ENCODE results near the gene AKAP13.

The AKAP13 gene

DNA sequence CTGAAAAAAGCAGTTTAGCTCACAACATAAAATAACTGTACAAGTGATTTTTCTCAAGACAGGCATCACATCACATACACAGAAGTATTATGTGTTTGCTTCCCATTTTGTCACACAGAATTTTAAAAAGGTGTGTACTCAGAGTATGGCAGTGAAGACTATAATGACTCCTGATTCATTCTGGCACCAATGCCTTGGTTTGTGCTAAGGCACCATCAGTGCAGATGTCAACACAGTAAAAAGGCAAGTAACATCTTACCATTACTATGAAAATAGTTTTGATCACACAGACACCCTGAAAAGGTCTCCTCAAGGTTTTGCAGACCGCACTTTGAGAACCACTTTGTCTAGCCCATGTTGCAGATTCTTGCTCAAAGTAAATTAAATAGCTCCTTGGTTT, 222.8 kb downstream of the AKAP13 start:
- no peak for DNase-seq (ENCODE audit: low read depth)
- no peak overlapping the region for H3K4me3 ChIP-seq (ENCODE audit: low read length)
- TF ChIP-seq, protein P1, sequence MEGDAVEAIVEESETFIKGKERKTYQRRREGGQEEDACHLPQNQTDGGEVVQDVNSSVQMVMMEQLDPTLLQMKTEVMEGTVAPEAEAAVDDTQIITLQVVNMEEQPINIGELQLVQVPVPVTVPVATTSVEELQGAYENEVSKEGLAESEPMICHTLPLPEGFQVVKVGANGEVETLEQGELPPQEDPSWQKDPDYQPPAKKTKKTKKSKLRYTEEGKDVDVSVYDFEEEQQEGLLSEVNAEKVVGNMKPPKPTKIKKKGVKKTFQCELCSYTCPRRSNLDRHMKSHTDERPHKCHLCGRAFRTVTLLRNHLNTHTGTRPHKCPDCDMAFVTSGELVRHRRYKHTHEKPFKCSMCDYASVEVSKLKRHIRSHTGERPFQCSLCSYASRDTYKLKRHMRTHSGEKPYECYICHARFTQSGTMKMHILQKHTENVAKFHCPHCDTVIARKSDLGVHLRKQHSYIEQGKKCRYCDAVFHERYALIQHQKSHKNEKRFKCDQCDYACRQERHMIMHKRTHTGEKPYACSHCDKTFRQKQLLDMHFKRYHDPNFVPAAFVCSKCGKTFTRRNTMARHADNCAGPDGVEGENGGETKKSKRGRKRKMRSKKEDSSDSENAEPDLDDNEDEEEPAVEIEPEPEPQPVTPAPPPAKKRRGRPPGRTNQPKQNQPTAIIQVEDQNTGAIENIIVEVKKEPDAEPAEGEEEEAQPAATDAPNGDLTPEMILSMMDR (conservative IDR thresholded peaks at IDR 0.05; ENCODE audit: low read length): no peak

DNA sequence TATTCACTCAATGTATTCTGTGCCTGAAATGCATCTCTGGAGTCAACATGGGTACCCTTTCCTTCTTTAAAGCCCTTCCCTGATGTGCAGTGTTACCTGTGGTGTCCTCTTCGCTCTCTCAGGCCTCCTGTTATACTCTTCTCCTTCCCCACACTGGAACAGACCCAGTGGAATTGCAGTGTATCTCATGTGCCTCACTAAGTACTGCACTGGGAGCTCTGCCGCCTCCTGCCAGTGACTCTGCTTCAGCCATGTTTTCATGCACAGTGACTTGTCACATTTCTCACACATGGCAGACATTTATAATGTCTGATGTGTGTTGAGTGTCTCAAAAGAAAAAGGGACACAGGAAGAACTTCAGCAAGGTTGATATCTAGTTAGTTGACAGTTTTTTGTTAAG, 223.3 kb downstream of the AKAP13 start:
- no peak for DNase-seq (ENCODE audit: low read depth)
- TF ChIP-seq, protein P1 (conservative IDR thresholded peaks at IDR 0.05; ENCODE audit: low read length): no peak
- no peak overlapping the region for H3K4me3 ChIP-seq (ENCODE audit: low read length)

DNA sequence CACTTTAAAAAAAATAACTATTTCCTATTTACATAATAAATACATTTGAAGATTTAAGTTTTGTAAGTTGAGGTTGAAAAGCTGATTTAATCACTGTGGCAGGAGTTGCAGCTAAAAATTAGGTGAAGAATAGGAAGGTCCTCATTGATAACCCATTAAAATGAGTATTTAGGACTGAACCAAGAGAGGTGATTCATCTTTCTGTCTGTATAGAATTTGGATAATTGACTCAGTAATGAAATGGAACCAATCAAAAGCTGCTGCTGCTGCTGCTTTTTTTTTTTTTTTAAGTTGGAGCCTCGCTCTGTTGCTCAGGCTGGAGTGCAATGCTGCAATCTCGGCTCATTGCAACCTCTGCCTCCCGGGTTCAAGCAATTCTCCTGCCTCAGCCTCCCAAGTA, 223.8 kb downstream of the AKAP13 start:
- TF ChIP-seq, protein P1 (conservative IDR thresholded peaks at IDR 0.05; ENCODE audit: low read length): no peak
- DNase-seq (ENCODE audit: low read depth): no peak
- no peak overlapping the region for H3K4me3 ChIP-seq (ENCODE audit: low read length)

DNA sequence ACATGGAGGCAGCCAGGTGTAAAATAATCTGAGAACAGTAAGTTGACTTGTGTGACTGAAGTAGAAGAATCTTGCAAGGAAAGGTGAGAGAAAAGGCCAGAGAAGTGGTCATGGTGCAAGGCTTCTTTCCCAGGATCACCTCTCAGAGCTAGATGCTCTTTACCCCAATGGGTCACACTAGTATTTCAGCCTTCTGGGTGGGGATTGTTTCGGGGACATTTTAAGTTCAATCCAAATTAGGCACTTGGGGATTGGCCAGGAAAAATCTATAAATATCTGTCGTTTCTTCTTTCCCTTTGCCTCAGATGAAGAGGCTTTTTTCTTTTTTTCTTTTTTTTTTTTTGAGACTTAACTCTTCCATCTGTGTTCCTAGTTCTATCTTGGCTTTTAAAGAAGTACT, 226.3 kb downstream of the AKAP13 start:
- TF ChIP-seq, protein P1 (conservative IDR thresholded peaks at IDR 0.05; ENCODE audit: low read length): no peak
- DNase-seq (ENCODE audit: low read depth): no peak
- no peak overlapping the region for H3K4me3 ChIP-seq (ENCODE audit: low read length)

DNA sequence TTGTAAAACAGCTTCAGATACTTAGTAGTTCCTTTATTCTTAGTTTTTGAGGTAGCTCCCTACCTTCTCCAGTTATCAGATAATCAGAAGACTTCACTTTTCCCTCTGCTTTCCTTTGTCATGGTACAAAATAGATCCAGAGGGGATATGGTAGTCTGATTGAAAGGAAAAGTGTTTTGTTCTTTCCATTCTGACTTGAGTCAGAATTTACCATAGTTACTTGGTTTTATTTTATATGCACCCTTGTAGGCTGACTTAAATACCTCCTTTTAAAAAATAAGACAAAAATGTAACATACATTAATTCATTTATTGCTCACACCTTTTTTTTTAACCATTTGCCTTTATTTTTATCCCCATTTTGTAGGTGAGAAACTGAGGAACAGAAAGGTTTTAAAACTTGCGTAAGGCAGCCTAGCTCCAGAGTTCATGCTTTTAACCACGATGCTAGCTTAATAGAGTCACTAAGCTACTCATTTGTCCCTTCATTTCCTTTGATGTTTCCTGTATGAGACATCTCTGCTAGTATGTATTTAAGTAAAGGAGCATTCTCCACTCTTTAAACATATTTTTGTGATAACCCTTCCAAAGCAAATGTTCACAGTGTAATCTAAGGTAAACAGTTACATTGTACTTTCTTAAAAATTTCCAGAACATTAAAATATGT, 226.9 kb downstream of the AKAP13 start:
- H3K4me3 ChIP-seq (ENCODE audit: low read length): no peak overlapping the region
- TF ChIP-seq, protein P1 (conservative IDR thresholded peaks at IDR 0.05; ENCODE audit: low read length): no peak
- no peak for DNase-seq (ENCODE audit: low read depth)

DNA sequence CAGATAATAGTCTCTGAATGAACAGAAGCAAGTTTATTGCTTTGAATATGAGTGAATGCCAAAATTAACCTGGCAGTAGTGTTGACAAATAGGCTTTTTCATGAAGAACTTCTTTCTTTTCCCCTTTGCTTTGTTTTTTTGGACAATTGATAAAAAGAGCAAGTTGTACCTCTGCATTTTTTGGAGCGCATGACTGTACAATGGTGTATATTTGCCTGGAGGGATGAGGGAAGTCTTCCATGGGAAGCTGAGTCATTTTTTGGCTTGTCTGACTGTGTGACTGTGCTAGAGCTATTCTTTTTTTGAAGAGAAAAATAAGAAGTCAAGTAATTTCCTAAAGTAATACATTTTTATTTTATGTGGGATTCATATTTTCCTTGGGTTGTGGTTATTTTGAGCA, 227.4 kb downstream of the AKAP13 start:
- TF ChIP-seq, protein P1 (conservative IDR thresholded peaks at IDR 0.05; ENCODE audit: low read length): no peak
- H3K4me3 ChIP-seq (ENCODE audit: low read length): no peak overlapping the region
- DNase-seq (ENCODE audit: low read depth): peak; percentile 72

DNA sequence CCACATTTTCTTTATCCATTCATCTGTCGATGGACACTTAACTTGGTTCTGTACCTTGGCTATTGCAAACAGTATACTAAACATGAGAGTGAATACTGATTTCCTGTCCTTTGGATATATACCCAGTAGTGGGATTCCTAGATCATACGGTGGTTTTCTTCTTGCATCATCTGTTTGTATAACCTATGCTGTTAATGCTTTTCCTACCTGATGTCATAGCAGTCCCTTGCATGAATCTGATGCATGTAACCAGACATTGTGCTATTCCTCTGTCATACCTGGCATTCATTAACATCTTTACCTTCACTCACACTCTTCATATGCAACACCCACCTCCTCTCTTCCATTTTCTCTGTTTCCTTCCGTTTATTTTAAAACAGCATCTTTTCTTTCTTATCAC, 229.1 kb downstream of the AKAP13 start:
- DNase-seq (ENCODE audit: low read depth): no peak
- TF ChIP-seq, protein P1 (conservative IDR thresholded peaks at IDR 0.05; ENCODE audit: low read length): no peak
- H3K4me3 ChIP-seq (ENCODE audit: low read length): no peak overlapping the region

Data from AG10803 (cell line).